CD4-positive, alpha-beta T cell treated with Interleukin-6 for 4 hours (primary cell): Measurements from ENCODE around the gene PSMD6.

Experiments
- DNase-seq: peaks from one replicate; pipeline ENCODE4 v3.0.0-alpha.2; 2020; ENCODE audit warnings: mixed read lengths

PSMD6 gene

GRCh38 chr3:64042952-64043351, 19.7 kb upstream of the PSMD6 start:
- no peak for DNase-seq

GRCh38 chr3:64039981-64040733, 16.9 kb upstream of the PSMD6 start:
- no peak for DNase-seq

- no peak for DNase-seq
Observed at GRCh38 chr3:64039332-64039731, 16.0 kb upstream of the PSMD6 start.

GRCh38 chr3:64038253-64038767, 15.0 kb upstream of the PSMD6 start:
- no peak for DNase-seq

GRCh38 chr3:64037084-64037483, 13.8 kb upstream of the PSMD6 start:
- no peak for DNase-seq

GRCh38 chr3:64033069-64033468, 9.8 kb upstream of the PSMD6 start:
- DNase-seq, result no peak

- DNase-seq, result no peak
Observed at GRCh38 chr3:64031540-64032508, 8.5 kb upstream of the PSMD6 start.

- peak; percentile 85 for DNase-seq
Observed at GRCh38 chr3:64030741-64031140, 7.4 kb upstream of the PSMD6 start.

- no peak for DNase-seq
Observed at GRCh38 chr3:64029287-64029686, 6.0 kb upstream of the PSMD6 start.

GRCh38 chr3:64028754-64029153, 5.5 kb upstream of the PSMD6 start:
- no peak for DNase-seq

- DNase-seq, result no peak
Observed at GRCh38 chr3:64027658-64028057, 4.4 kb upstream of the PSMD6 start.

- DNase-seq, result no peak
Observed at GRCh38 chr3:64026346-64026745, 3.1 kb upstream of the PSMD6 start.

GRCh38 chr3:64023861-64024223, 548 bp upstream of the PSMD6 start:
- DNase-seq, result no peak

- no peak for DNase-seq
Observed at GRCh38 chr3:64022451-64023186, 675 bp downstream of the PSMD6 start.

GRCh38 chr3:64021922-64022321, 1.4 kb downstream of the PSMD6 start:
- DNase-seq, result no peak

GRCh38 chr3:64019879-64020278, 3.4 kb downstream of the PSMD6 start:
- DNase-seq, result no peak

GRCh38 chr3:64019271-64019670, 4.0 kb downstream of the PSMD6 start:
- DNase-seq, result no peak

- DNase-seq, result no peak
Observed at GRCh38 chr3:64016941-64017620, 6.2 kb downstream of the PSMD6 start.

GRCh38 chr3:64011685-64012084, 11.6 kb downstream of the PSMD6 start:
- no peak for DNase-seq

GRCh38 chr3:64010199-64010598, 13.1 kb downstream of the PSMD6 start:
- DNase-seq, result no peak

- no peak for DNase-seq
Observed at GRCh38 chr3:64009528-64009927, 13.8 kb downstream of the PSMD6 start.
